ENCODE measurements around the gene F10.

Gene F10

GRCh38 chr13:113164492-113164891, 41.9 kb downstream of the F10 start:
- Histone ChIP-seq H3K4me1 (ENCODE audit: insufficient read depth, insufficient read length) (no peaks in the 10 kb centered on the region), H3K36me3 (ENCODE audit: insufficient read depth, insufficient read length, low read length) (peaks cover 31% of the 10 kb centered on the region), H3K9me3 (ENCODE audit: insufficient read depth, low read length) (no peaks in the 10 kb centered on the region), H3K27me3 (ENCODE audit: insufficient read depth, insufficient read length) (peaks cover 17% of the 10 kb centered on the region), H3K9ac (ENCODE audit: insufficient read length, low read depth) (no peak overlapping the region), H3K4me3 (ENCODE audit: insufficient read length, low read depth) (no peak overlapping the region)
- no peak for TF ChIP-seq ZNF274 (IDR thresholded peaks at IDR 0.05; ENCODE audit: low read depth, low read length)
- DNase-seq (ENCODE audit: low read depth, low spot score) = no peak

- H3K9me3 ChIP-seq (ENCODE audit: insufficient read depth, low read length) = no peaks in the 10 kb centered on the region
- H3K9ac ChIP-seq (ENCODE audit: insufficient read length, low read depth) = no peak overlapping the region
- no peaks in the 10 kb centered on the region for H3K4me1 ChIP-seq (ENCODE audit: insufficient read depth, insufficient read length)
- H3K4me3 ChIP-seq (ENCODE audit: insufficient read length, low read depth) = no peak overlapping the region
- no peak for DNase-seq (ENCODE audit: low read depth, low spot score)
- peaks cover 11% of the 10 kb centered on the region for H3K27me3 ChIP-seq (ENCODE audit: insufficient read depth, insufficient read length)
- TF ChIP-seq ZNF274 (IDR thresholded peaks at IDR 0.05; ENCODE audit: low read depth, low read length) (no peak), YY1 (IDR thresholded peaks at IDR 0.05; ENCODE audit: insufficient read depth, insufficient read length) (no peak)
- peaks cover 39% of the 10 kb centered on the region for H3K36me3 ChIP-seq (ENCODE audit: insufficient read depth, insufficient read length, low read length)
Measured at GRCh38 chr13:113166266-113166665, 43.7 kb downstream of the F10 start.

GRCh38 chr13:113166681-113167080, 44.1 kb downstream of the F10 start:
- Histone ChIP-seq H3K36me3 (ENCODE audit: insufficient read depth, insufficient read length, low read length) (peaks cover 43% of the 10 kb centered on the region), H3K4me3 (ENCODE audit: insufficient read length, low read depth) (no peak overlapping the region), H3K4me1 (ENCODE audit: insufficient read depth, insufficient read length) (no peaks in the 10 kb centered on the region), H3K9me3 (ENCODE audit: insufficient read depth, low read length) (no peaks in the 10 kb centered on the region), H3K27me3 (ENCODE audit: insufficient read depth, insufficient read length) (peaks cover 11% of the 10 kb centered on the region), H3K9ac (ENCODE audit: insufficient read length, low read depth) (no peak overlapping the region)
- TF ChIP-seq YY1 (IDR thresholded peaks at IDR 0.05; ENCODE audit: insufficient read depth, insufficient read length) = no peak
- no peak for TF ChIP-seq ZNF274 (IDR thresholded peaks at IDR 0.05; ENCODE audit: low read depth, low read length)
- TF ChIP-seq SUZ12 (IDR thresholded peaks at IDR 0.05; ENCODE audit: extremely low read depth, insufficient read depth, insufficient read length) = no peak
- DNase-seq (ENCODE audit: low read depth, low spot score) = no peak

- Histone ChIP-seq H3K4me1 (ENCODE audit: insufficient read depth, insufficient read length) (no peaks in the 10 kb centered on the region), H3K27me3 (ENCODE audit: insufficient read depth, insufficient read length) (peaks cover 11% of the 10 kb centered on the region), H3K9ac (ENCODE audit: insufficient read length, low read depth) (no peak overlapping the region), H3K4me3 (ENCODE audit: insufficient read length, low read depth) (no peak overlapping the region), H3K9me3 (ENCODE audit: insufficient read depth, low read length) (no peaks in the 10 kb centered on the region), H3K36me3 (ENCODE audit: insufficient read depth, insufficient read length, low read length) (peaks cover 48% of the 10 kb centered on the region)
- TF ChIP-seq SUZ12 (IDR thresholded peaks at IDR 0.05; ENCODE audit: extremely low read depth, insufficient read depth, insufficient read length) = no peak
- no peak for TF ChIP-seq YY1 (IDR thresholded peaks at IDR 0.05; ENCODE audit: insufficient read depth, insufficient read length)
- TF ChIP-seq ZNF274 (IDR thresholded peaks at IDR 0.05; ENCODE audit: low read depth, low read length) = no peak
- no peak for DNase-seq (ENCODE audit: low read depth, low spot score)
Measured at GRCh38 chr13:113167155-113167554, 44.6 kb downstream of the F10 start.

- no peak overlapping the region for H3K9ac ChIP-seq (ENCODE audit: insufficient read length, low read depth)
- H3K4me1 ChIP-seq (ENCODE audit: insufficient read depth, insufficient read length) = no peaks in the 10 kb centered on the region
- no peak for DNase-seq (ENCODE audit: low read depth, low spot score)
- peaks cover 10% of the 10 kb centered on the region for H3K27me3 ChIP-seq (ENCODE audit: insufficient read depth, insufficient read length)
- peaks cover 52% of the 10 kb centered on the region for H3K36me3 ChIP-seq (ENCODE audit: insufficient read depth, insufficient read length, low read length)
- H3K9me3 ChIP-seq (ENCODE audit: insufficient read depth, low read length) = no peaks in the 10 kb centered on the region
- TF ChIP-seq ZNF274 (IDR thresholded peaks at IDR 0.05; ENCODE audit: low read depth, low read length) (no peak), SUZ12 (IDR thresholded peaks at IDR 0.05; ENCODE audit: extremely low read depth, insufficient read depth, insufficient read length) (no peak), YY1 (IDR thresholded peaks at IDR 0.05; ENCODE audit: insufficient read depth, insufficient read length) (no peak)
- H3K4me3 ChIP-seq (ENCODE audit: insufficient read length, low read depth) = no peak overlapping the region
Measured at GRCh38 chr13:113167575-113167974, 45.0 kb downstream of the F10 start.

GRCh38 chr13:113168211-113168610, 45.6 kb downstream of the F10 start:
- Histone ChIP-seq H3K4me1 (ENCODE audit: insufficient read depth, insufficient read length) (no peaks in the 10 kb centered on the region), H3K27me3 (ENCODE audit: insufficient read depth, insufficient read length) (peaks cover 4% of the 10 kb centered on the region), H3K4me3 (ENCODE audit: insufficient read length, low read depth) (no peak overlapping the region), H3K36me3 (ENCODE audit: insufficient read depth, insufficient read length, low read length) (peaks cover 59% of the 10 kb centered on the region), H3K9me3 (ENCODE audit: insufficient read depth, low read length) (no peaks in the 10 kb centered on the region), H3K9ac (ENCODE audit: insufficient read length, low read depth) (no peak overlapping the region)
- TF ChIP-seq ZNF274 (IDR thresholded peaks at IDR 0.05; ENCODE audit: low read depth, low read length) = no peak
- no peak for TF ChIP-seq YY1 (IDR thresholded peaks at IDR 0.05; ENCODE audit: insufficient read depth, insufficient read length)
- TF ChIP-seq SUZ12 (IDR thresholded peaks at IDR 0.05; ENCODE audit: extremely low read depth, insufficient read depth, insufficient read length) = no peak
- DNase-seq (ENCODE audit: low read depth, low spot score) = no peak

GRCh38 chr13:113169277-113170272, 47.0 kb downstream of the F10 start:
- Histone ChIP-seq H3K27me3 (ENCODE audit: insufficient read depth, insufficient read length) (no peaks in the 10 kb centered on the region), H3K4me3 (ENCODE audit: insufficient read length, low read depth) (no peak overlapping the region), H3K36me3 (ENCODE audit: insufficient read depth, insufficient read length, low read length) (peaks cover 65% of the 10 kb centered on the region), H3K4me1 (ENCODE audit: insufficient read depth, insufficient read length) (no peaks in the 10 kb centered on the region), H3K9ac (ENCODE audit: insufficient read length, low read depth) (no peak overlapping the region), H3K9me3 (ENCODE audit: insufficient read depth, low read length) (no peaks in the 10 kb centered on the region)
- DNase-seq (ENCODE audit: low read depth, low spot score) = no peak
- TF ChIP-seq ZNF274 (IDR thresholded peaks at IDR 0.05; ENCODE audit: low read depth, low read length) (no peak), SUZ12 (IDR thresholded peaks at IDR 0.05; ENCODE audit: extremely low read depth, insufficient read depth, insufficient read length) (no peak), YY1 (IDR thresholded peaks at IDR 0.05; ENCODE audit: insufficient read depth, insufficient read length) (no peak)

Measured in NT2/D1 (cell line).